HG03457 (cell line): ENCODE data around the gene ERG28.
"Not testable (repeated sequence)": the region's sequence is repeated elsewhere in the genome, so short reads cannot be mapped to it uniquely, and the experiment has no call there.

Experiments used
- ATAC-seq: cut with Tn5 transposase; IDR thresholded peaks from one replicate; pipeline ENCODE4 v1.9.1; 2021; ENCODE audit warnings: moderate number of reproducible peaks; ENCODE audit not compliant: unreplicated experiment

Gene ERG28, protein sequence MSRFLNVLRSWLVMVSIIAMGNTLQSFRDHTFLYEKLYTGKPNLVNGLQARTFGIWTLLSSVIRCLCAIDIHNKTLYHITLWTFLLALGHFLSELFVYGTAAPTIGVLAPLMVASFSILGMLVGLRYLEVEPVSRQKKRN

DNA sequence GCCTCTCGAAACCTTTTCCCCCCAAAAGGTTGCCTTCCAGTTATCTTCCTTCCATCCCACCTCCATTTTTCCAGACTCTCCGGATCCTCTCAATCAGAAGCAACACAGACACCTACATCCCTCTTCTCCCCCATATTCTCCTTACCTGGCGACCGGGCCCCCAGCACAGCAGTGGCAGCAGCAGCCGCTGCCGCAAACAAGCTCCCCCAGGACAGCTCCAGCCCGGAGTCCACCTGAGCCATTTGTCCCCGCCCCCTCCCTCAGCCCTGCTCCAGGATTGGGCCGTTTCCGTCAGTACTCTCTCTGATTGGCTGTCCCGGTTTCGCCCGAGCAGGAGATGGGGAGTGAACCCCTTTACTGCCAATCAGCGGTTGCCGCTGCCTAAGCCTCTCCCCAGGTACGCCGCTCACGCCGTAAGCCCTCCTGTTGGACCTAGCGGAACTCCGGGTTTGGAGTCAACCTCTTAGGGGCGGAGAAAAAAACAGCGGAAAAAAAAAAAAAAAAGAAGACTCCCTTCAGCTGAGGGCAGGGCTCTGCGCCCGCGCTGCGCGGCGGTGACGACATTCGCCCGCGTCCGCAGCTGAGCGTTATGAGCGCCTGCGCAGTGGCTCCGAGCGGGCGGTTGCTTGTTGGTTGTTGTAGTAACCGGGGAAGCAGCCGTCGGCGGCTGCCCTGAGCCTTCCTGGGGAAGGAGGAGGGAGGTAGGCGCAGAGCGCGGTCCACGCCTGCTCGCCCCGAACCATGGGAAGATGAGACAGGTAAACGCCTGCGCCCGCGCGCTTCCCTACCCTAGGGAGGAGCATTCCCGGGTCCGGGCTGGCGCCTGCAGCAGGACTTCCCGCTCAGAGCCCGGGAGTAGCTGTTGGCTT lies at the start of gene ERG28, which contains the start of gene TTLL5:
TSS of gene ERG28 (minus strand) at position 247 of the 869 bp plus-strand sequence. CDS start 3,374 bp downstream, outside the sequence.
TSS of gene TTLL5 (plus strand) at position 617 of the 869 bp plus-strand sequence. CDS start 1,904 bp downstream, outside the sequence.
- peak; percentile 95 for ATAC-seq

DNA sequence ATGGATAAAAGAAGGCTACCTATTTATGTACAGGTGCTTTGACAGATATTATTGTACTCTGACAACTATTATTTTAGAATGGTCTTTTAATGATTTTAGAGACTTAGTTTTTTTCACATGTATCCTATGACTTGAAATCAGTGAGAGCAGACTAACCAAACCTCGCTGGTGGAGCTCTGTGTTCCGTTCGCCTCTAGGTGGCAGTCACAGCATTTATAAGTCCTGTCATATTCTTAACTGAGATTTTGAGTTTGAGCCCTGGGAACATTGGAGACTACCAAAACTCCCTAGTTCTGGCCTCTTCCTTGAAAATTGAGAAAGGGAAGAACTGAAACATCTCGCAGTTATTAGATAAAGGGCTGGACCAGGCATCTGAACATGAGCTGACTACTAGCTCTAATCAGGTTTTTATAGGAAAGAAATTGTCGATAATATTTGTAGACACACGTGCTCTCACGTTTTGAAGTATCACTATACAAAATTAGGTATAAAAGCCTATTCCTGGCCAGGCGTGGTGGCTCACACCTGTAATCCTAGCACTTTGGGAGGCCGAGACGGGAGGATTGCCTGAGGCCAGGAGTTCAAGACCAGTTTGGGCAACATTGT lies 48.6 kb upstream of the ERG28 start:
- no peak for ATAC-seq

DNA sequence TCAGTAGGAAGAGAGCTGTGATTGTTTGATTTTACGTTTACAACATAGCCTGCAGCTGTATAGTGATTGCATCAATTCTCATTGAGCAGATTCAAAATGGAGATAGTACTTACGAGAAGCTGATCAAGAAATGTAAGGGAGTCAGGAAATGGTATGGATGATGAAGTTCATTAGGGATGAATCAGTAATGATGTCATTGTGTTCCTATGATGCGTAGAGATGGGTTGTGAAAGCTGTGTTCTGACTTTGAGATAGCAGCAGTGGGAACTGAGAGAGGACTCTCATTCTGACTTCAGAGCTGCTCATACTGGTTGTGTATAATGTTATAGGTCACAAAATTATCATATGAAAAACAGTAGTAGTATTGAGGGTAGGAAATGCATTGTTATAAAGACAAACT lies 44.3 kb upstream of the ERG28 start:
- no peak for ATAC-seq

DNA sequence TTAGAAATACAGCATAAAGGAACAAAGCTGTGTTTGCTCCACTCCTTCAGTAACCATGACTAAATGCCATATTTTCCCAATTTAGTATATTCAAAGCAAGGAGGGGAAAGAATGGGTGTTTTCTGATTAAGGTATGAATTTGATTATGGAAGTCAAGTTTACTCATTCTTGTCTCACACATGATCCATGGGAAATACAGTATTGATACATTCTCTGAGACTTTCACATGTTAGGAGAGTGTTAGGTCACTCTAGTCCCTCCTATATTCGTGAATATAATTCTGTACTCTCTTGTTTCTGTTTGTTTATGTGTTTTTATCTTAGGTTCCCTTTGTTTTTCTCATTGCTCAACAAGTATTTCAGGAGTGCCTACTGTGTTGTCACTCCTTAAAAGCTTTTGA lies 42.8 kb upstream of the ERG28 start:
- ATAC-seq: no peak

DNA sequence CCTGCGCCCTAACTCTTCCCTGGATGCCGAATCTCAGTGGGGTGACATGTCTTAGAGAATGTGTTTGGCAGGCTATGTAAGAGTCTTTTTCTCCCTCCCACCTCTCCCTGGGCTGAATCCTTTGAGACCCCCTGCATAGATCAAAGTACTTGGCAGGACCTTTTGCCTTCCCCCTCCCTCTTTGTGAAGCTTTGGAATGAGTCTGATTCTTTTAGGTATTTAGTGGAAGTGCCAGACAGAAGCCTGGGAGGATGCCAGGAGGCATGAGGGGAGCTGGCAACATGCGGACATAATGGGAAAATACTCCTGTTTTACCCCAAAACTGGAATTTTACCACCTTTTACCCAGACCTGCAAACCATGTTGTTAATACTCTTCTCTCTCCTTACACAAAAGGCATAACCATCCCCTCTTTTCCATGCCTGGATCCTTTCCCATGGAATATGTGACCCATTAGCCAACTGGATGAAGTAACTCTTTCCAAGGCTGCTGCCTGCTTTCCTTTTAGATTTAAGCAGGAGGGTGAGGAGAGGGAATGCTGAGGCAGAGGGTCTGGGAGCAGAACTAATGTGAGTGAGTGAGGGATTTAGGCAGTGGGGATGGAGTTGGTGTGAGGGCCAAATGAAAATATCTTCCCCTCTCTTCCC lies 42.1 kb upstream of the ERG28 start:
- ATAC-seq: no peak

DNA sequence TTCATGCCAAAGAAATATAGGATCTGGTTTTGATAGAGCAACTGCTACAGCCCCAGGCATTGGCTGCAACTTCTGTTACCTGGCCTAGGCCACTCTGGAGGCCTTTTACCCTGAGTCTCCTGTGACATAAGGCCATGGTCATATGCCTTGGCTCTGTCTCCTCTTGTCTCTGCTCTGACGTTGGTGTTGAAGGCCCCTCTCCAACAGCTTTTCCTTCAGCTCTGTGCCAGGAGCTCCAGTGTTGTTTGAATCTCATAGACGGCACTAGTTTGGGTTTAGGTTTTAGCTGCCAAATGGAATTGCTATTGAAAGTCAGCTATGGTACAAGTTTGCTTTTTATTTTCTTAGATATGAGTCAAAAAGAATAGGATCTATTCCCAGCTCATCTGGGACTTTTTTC lies 41.4 kb upstream of the ERG28 start:
- no peak for ATAC-seq

DNA sequence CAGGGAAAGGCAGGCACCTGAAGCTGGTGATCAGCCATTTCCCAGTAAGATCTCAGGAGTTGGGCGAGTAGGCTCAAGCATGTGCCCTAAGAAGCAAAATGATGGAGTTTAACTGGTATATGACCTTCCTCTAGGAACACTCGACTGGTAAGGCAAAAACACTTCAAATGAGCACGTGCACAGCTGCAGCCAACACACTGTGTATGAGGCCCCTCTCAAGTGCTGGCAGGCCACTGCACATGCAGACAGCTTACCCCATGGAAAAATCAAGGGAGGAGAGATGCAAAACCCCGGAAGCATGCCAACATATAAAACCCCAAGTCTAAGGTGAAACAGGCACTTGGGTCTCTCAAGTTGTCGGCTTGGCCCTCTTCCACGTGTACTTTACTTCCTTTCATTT lies 39.6 kb upstream of the ERG28 start:
- ATAC-seq: no peak

DNA sequence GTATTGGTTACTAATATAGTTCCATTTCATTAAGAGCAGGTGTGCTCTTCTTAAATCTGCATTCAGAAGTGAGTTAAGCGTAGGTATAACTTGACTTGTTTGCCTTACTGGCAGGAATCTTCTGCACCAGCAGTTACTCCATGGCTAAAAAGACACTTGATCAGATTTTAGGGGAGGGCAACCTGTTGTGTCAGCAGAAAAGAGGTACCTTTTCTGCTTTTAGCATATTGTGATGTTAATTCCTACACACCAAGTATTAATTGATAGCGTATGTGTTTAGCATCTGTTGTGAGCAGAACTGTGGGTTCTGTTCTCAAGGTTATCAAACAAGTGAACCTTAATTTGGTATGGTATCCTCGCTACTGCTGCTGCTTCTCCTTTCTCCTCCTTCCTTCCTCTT lies 38.7 kb upstream of the ERG28 start:
- no peak for ATAC-seq

DNA sequence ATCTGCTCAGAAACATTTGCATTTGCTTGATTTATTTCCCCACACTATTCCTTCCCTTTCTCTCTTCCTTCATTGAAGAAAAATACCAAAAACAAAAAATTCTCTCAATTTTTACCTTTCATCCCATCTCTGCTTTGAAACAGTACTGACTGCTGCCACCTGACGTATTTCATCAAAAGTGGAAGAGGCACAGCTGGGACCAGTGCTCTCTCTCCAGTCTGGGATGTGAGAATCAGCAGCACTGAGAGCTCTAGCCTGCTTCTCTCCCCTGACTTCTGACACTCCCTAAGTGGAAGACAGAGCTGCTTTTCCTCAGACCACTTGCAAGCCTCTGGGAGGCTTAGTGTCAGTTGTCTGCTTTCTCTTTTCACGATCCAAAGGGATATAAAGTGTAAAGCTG lies 37.2 kb upstream of the ERG28 start:
- no peak for ATAC-seq

DNA sequence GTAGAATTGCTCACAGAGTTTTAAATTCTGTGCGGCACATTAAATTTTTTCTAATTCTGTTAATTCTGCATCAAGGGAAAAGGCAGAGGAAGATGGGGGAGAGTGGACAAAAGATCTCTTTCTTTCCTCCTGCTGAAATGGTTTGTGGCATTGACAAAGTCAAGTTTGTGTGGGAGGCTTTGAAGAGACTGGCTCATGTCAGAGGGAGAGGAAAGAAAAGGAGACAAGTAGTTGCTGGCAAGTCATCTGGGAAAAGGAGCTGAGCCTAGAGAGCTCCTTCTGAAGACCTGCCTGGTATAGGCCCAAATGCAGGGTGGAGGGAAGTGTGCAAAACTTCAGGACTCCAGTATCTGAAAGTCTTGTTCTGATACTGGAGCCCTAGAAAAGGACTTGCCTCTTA lies 36.7 kb upstream of the ERG28 start:
- no peak for ATAC-seq

DNA sequence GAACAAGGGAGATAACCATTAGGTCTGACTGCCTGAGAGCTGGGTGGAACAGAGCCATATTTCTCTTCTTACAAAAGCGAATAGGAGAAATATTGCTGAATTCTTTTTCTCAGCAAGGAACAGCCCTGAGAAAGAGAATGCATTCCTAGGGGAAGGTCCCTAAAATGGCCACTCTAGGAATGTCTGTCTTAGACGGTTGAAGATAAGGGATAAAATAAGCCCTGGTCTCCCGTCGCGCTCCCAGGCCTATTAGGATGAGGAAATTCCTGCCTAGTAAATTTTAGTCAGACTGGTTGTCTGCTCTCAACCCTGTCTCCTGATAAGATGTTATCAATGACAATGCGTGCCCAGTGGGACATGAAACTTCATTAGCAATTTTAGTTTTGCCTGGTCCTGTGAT lies 34.3 kb upstream of the ERG28 start:
- not testable (repeated sequence) for ATAC-seq

DNA sequence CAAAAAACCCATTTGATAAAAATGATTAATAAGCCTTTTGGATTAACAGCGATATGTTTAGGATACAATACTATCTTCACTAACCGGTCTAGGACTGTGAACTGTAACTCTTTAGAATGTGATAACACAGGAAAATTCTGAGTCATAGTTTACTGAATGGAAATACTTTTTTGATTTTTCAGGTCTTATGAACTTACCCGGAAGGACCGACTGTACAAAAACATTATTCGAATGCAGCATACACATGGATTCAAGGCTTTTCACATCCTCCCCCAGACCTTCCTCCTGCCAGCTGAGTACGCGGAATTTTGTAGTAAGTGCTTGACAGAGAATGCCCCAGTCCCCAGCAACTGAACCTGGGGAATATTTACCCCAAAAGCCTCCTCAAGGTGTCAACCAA lies 29.3 kb upstream of the ERG28 start:
- ATAC-seq: no peak

DNA sequence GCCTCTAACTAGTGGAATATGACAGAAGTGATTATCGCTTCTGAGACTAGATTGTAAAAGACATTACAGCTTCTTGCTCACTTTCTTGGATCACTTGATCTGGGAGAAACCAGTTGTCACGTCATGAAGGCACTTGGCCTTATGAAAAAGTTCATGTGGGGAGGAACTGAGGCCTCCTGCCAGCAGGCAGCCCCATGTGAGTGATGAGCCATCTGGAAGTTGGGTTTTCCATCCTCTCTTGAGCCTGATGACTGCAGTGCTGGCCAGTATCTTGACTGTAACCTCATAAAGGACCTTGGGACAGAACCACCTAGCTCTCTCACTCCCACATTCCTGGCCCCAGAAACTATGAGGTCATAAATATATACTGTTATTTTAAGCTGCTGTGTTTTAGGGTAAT lies 28.3 kb upstream of the ERG28 start:
- ATAC-seq: no peak

DNA sequence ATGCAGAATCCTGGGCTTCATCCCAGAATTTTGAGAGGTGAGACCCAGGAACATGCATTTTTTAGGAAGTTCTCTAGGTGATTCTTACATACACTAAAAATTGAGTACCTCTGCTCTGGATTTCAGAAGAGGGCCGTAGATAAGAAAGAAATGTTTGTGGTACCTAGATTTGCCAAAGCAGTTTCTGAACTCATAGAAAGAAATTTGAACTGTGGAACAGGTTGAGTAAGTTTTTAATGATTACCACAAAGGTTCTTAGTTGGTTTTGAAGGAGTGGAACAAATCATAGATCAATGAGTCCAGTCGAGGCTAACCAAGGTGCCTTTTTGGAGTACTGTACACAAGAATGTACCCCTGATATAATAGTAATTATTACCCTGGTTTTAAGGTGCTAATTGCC lies 25.2 kb upstream of the ERG28 start:
- no peak for ATAC-seq

DNA sequence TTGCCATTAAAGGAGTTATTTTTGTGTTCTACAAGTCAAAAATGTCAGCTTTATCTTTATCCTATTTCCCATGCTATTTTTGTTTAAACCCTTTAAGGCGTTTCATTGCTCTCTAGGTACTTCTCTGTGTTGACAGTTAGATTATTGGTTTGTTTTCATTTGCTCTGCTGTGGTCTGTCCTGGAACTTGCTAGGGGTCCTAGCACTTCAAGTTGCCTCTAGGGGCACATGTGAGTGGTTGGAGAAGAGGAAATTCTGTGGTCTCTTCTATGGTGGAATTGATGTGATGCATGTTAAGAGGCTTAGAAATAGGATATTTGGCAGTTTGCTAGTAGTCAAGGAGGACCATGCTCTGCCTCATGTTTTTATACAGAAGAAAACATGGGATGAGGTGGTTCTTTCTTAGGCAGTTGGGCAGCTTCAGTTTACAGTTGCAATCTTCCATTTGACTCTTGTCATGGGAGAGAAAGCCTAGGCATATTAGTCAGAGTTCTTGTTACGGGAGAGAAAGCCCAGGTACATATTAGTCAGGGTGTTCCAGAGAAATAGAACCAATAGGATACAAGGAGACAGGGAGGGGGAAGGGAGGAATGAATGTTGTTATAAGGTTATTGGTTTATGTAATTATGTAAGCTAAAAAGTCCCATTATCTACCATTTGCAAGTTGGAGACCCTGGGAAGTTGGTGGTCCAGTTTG lies 14.7 kb upstream of the ERG28 start:
- no peak for ATAC-seq

DNA sequence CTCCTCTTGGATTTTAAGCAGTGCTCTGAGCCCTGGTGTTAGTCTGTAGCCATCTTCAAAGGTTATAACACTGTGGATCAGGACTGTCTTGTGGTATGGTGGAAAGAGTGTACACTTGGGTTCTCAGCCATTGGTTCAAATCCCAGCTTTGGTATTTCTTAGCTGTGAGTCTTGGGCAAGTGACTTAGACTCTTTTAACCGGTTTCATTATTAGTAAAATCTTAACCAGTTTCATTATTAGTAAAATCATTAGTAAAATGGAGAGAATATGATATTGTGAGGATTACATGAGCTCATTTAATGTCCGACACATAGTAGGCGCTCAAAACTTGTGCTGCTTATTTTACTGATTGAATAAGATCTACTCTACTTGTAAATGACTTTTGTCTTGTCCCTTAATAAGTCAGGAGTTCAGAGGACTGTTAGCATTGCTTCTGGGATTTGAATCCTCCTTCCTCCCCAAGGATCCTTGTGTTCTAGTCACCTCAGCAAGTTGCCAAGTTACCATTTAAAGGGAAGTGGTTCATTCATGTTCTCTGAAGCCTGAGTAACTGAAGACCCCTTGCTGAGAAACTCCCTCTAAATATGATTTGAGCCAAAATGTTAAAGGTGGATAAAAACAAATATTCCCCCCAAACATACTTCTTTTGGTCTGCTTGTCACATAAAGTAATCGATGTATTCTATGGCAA lies 12.8 kb upstream of the ERG28 start:
- ATAC-seq: no peak

DNA sequence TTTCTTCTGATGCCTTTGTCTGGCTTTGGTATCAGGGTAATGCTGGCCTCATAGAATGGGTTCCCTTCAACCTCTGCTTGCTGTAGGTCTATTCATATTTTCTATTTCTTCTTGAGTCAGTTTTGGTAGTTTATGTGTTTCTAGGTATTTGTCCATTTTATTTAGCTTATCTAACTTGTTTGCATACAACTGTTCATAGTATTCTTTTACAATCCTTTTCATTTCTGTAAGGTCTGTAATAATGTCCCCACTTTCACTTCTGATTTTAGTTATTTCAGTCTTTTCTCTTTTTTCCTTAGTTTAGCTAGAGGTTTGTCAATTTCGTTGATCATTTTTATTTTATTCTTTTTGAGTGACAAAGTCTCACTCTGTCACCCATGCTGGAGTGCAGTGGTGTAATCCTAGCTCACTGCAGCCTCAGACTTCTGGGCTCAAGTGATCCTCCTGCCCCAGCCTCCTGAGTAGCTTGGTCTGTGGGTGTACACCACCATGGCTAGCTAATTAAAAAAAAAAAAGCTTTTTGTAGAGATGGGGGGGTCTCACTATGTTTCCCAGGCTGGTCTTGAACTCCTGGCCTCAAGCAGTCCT lies 12.0 kb upstream of the ERG28 start:
- no peak for ATAC-seq

DNA sequence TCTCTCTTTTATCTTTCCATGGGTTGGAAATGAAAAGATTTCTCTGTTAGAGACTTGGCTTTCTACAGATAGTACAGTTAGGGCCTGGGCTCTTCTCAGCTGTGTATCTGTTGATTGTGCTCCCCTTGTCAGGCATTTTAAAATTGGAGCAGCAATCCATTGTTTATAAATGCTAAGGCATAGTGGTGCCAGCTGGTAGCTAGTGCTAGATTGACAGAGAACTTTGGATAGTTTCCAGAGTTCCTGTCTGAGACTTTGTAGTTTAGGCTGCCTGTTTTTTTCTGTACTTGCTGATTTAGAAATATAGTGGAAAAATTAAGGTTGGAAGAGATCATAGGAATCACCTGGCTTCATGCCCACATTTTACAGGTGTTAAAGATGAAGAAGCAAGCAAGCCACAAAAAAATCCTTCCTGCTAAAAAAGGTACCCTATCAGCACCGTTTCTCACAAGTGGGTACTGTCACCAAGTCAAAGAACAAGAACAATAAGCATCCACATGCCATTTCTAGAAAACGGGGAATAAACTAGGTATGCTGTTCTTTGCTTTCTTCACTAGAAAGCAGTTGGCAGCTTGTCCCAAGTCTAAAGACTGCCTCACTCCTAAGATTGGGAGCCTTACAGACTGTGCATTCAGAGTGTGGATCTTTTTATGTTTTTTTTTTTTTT lies 6.6 kb upstream of the ERG28 start:
- ATAC-seq: no peak

DNA sequence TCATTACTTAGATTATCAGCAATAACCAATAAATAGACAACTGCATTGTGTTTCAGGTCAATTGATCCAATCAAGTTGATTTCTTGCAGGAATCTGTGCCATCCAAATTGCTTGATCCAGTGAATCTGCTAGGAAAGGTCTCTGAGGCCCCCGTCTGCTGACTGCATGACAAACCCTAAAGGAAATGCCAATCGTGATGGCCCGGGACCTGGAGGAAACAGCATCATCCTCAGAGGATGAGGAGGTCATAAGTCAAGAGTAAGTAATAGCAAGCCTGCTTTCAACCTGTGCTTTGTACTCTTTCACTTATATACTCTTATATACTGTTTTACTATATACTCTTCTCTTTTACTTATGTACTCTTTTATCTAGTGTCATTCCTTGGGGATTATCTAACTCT lies 2.3 kb upstream of the ERG28 start:
- no peak for ATAC-seq

DNA sequence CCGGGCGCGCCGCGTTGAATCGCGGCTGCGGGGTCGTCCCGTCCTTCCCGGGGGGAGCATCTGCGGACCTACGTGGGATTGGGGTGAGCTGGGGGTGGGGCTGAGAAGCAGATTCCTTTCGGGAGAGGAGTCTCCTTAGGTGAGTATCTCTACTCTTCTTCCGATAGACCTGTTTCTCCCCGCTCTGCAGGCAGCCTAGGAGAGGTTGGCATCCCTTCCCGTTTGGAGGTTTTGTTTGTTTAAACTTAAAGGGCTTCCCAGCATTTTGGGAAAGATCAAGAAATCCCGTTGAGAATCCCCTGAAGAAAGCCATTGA lies 781 bp upstream of the ERG28 start:
- no peak for ATAC-seq
